ENCODE data around the gene FRMD8. TPM values are rescaled to one million over a fixed set of nuclear protein-coding genes. Genes with fewer than 3 reads are reported as not detected.

FRMD8 gene
- total and polyA plus RNA-seq, 9 of the 15 experiments (the other 6 are each of a cell fraction or from before 2014, with no cell fraction given): 4.5 to 54.5 (median 15.8) TPM

- TF ChIP-seq HEY1 (CRISPR knock-in tag; IDR thresholded peaks at IDR 0.05; ENCODE audit: borderline replicate concordance): no peak
- peak; percentile 56; the same call in 1 of the 2 replicates for TF ChIP-seq ERF (CRISPR knock-in tag; IDR thresholded peaks at IDR 0.05)
- TF ChIP-seq MED1 (CRISPR knock-in tag; IDR thresholded peaks at IDR 0.05; ENCODE audit: borderline replicate concordance): no peak
- TF ChIP-seq NFXL1 (CRISPR knock-in tag; IDR thresholded peaks at IDR 0.05): peak; percentile 74; the same call in 1 of the 2 replicates
- TF ChIP-seq FOXJ2 (tag; IDR thresholded peaks at IDR 0.05): peak; percentile 72
- no peak for TF ChIP-seq HNRNPLL (IDR thresholded peaks at IDR 0.05; ENCODE audit: low read depth, low read length, poor library complexity, severe bottlenecking)
- peak; percentile 82 for TF ChIP-seq AFF4 (CRISPR knock-in tag; IDR thresholded peaks at IDR 0.05)
- no peak for TF ChIP-seq PHB (CRISPR knock-in tag; IDR thresholded peaks at IDR 0.05)
- no peak for TF ChIP-seq SRSF9 (IDR thresholded peaks at IDR 0.05; ENCODE audit: borderline replicate concordance, low read depth, low read length)
- peak; percentile 96 for TF ChIP-seq POLR2AphosphoS2 (IDR thresholded peaks at IDR 0.05; ENCODE audit: low read length)
- no peak for TF ChIP-seq PHB2 (IDR thresholded peaks at IDR 0.05; ENCODE audit: low read depth)
- no peak for TF ChIP-seq RBM34 (IDR thresholded peaks at IDR 0.05; ENCODE audit: borderline replicate concordance, insufficient read depth, low read length)
- TF ChIP-seq ZNF232 (CRISPR knock-in tag; IDR thresholded peaks at IDR 0.05): no peak
- TF ChIP-seq ZFP1 (CRISPR knock-in tag; IDR thresholded peaks at IDR 0.05): no peak; the same call in 1 of the 2 replicates
- TF ChIP-seq ZEB2 (IDR thresholded peaks at IDR 0.05): no peak
- no peak for TF ChIP-seq MTA1 (IDR thresholded peaks at IDR 0.05; ENCODE audit: borderline replicate concordance)
- TF ChIP-seq SRSF3 (IDR thresholded peaks at IDR 0.05; ENCODE audit: insufficient read depth, low read length): no peak
- TF ChIP-seq SOX6 (IDR thresholded peaks at IDR 0.05): no peak
- TF ChIP-seq ZNF695 (CRISPR knock-in tag; IDR thresholded peaks at IDR 0.05): no peak
- TF ChIP-seq E2F5 (CRISPR knock-in tag; IDR thresholded peaks at IDR 0.05): peak; percentile 85
- TF ChIP-seq CEBPB (tag; IDR thresholded peaks at IDR 0.05): no peak
- no peak for TF ChIP-seq ZNF707 (CRISPR knock-in tag; conservative IDR thresholded peaks at IDR 0.05)
- TF ChIP-seq E2F4 (CRISPR knock-in tag; IDR thresholded peaks at IDR 0.05; ENCODE audit: low read depth): no peak
- peak; percentile 78; the same call in 1 of the 2 replicates for TF ChIP-seq ZNF41 (CRISPR knock-in tag; conservative IDR thresholded peaks at IDR 0.05)
- TF ChIP-seq BDP1 (IDR thresholded peaks at IDR 0.05; ENCODE audit: insufficient read depth, insufficient read length): no peak
Measured at GRCh38 chr11:65425105-65425970, 38.9 kb downstream of the FRMD8 start (continued).

Measured in K562 (cell line).